ENCODE measurements around the gene PER2.
A peak's percentile ranks its signal among the peaks of the same experiment; 100 is the strongest.

Gene PER2

GRCh38 chr2:238235331-238235732, 53.1 kb downstream of the PER2 start:
- Histone ChIP-seq H3K4me3 (ENCODE audit: low read depth, low read length) (no peak overlapping the region), H3K4me1 (ENCODE audit: control insufficient read depth, insufficient read depth, low read length) (peaks cover 3% of the 10 kb centered on the region; the same call in 1 of the 2 replicates), H3K9me3 (ENCODE audit: control insufficient read depth, insufficient read depth, low read depth, low read length) (no peaks in the 10 kb centered on the region), H3K27ac (ENCODE audit: extremely low read depth, low read depth, low read length) (no peak overlapping the region), H3K36me3 (ENCODE audit: control insufficient read depth in 2 of 2, insufficient read depth in 1 of 2, low read length in 2 of 2) (no peaks in the 10 kb centered on the region)
- POLR2A ChIA-PET = no interaction called here
- CTCF ChIA-PET = interaction anchor here (5.7 kb wide), 1 partner anchor 21 kb away, joined by 22 read pairs; no protein-coding TSS in a partner anchor
- TF ChIP-seq HOXC10 (CRISPR knock-in tag; IDR thresholded peaks at IDR 0.05) = no peak
- 0 out of 2 replicates have a peak, but pooled peaks have one; percentile 18 for TF ChIP-seq ZFHX2 (tag by site-specific recombination; conservative IDR thresholded peaks at IDR 0.05)
- TF ChIP-seq SP2 (tag by site-specific recombination; IDR thresholded peaks at IDR 0.05) = peak; percentile 24; the same call in 1 of the 2 replicates

GRCh38 chr2:238233625-238234024, 54.8 kb downstream of the PER2 start:
- Histone ChIP-seq H3K4me1 (ENCODE audit: control insufficient read depth, insufficient read depth, low read length) (no peaks in the 10 kb centered on the region; the same call in 1 of the 2 replicates), H3K36me3 (ENCODE audit: control insufficient read depth in 2 of 2, insufficient read depth in 1 of 2, low read length in 2 of 2) (no peaks in the 10 kb centered on the region), H3K27ac (ENCODE audit: extremely low read depth, low read depth, low read length) (no peak overlapping the region), H3K4me3 (ENCODE audit: low read depth, low read length) (no peak overlapping the region), H3K9me3 (ENCODE audit: control insufficient read depth, insufficient read depth, low read depth, low read length) (no peaks in the 10 kb centered on the region)
- TF ChIP-seq ZNF280C (tag by site-specific recombination; IDR thresholded peaks at IDR 0.05) = no peak
- TF ChIP-seq GLIS2 (tag by site-specific recombination; IDR thresholded peaks at IDR 0.05) = no peak
- no peak for TF ChIP-seq ZNF366 (tag by site-specific recombination; conservative IDR thresholded peaks at IDR 0.05)
- no peak for TF ChIP-seq ZSCAN18 (tag by site-specific recombination; IDR thresholded peaks at IDR 0.05)
- TF ChIP-seq ZNF600 (tag by site-specific recombination; IDR thresholded peaks at IDR 0.05) = no peak
- TF ChIP-seq YY2 (tag by site-specific recombination; IDR thresholded peaks at IDR 0.05) = no peak
- no peak for TF ChIP-seq ZNF692 (tag by site-specific recombination; IDR thresholded peaks at IDR 0.05)
- no peak for TF ChIP-seq ZSCAN23 (tag by site-specific recombination; IDR thresholded peaks at IDR 0.05)
- no peak for TF ChIP-seq ZNF184 (tag by site-specific recombination; IDR thresholded peaks at IDR 0.05)
- ChIA-PET CTCF (no interaction called here), POLR2A (no interaction called here)

GRCh38 chr2:238231809-238232208, 56.6 kb downstream of the PER2 start:
- no peak for TF ChIP-seq ZNF530 (tag by site-specific recombination; IDR thresholded peaks at IDR 0.05; ENCODE audit: low read depth)
- TF ChIP-seq ZNF677 (tag by site-specific recombination; IDR thresholded peaks at IDR 0.05) = no peak
- no peak for TF ChIP-seq MEIS1 (CRISPR knock-in tag; IDR thresholded peaks at IDR 0.05; ENCODE audit: borderline replicate concordance)
- no peak for TF ChIP-seq MZF1 (tag by site-specific recombination; IDR thresholded peaks at IDR 0.05; ENCODE audit: borderline replicate concordance)
- no peak for TF ChIP-seq HOXA7 (CRISPR knock-in tag; IDR thresholded peaks at IDR 0.05; ENCODE audit: borderline replicate concordance)
- TF ChIP-seq KLF9 (tag by site-specific recombination; IDR thresholded peaks at IDR 0.05; ENCODE audit: low read depth) = no peak
- TF ChIP-seq ZNF423 (tag by site-specific recombination; IDR thresholded peaks at IDR 0.05) = no peak
- TF ChIP-seq ZBTB11 (tag by site-specific recombination; conservative IDR thresholded peaks at IDR 0.05; ENCODE audit: low read depth) = no peak
- TF ChIP-seq ZBTB44 (tag by site-specific recombination; IDR thresholded peaks at IDR 0.05) = no peak
- TF ChIP-seq ZNF19 (tag by site-specific recombination; IDR thresholded peaks at IDR 0.05; ENCODE audit: low read depth) = no peak
- TF ChIP-seq ZNF514 (tag by site-specific recombination; IDR thresholded peaks at IDR 0.05) = no peak
- no peaks in the 10 kb centered on the region for H3K36me3 ChIP-seq (ENCODE audit: control insufficient read depth in 2 of 2, insufficient read depth in 1 of 2, low read length in 2 of 2)
- ChIA-PET POLR2A (no interaction called here), CTCF (interaction anchor here (0.5 kb wide), 1 partner anchor 9 kb away, joined by 5 read pairs; no protein-coding TSS in a partner anchor)
- H3K4me1 ChIP-seq (ENCODE audit: control insufficient read depth, insufficient read depth, low read length) = no peaks in the 10 kb centered on the region
- H3K27ac ChIP-seq (ENCODE audit: extremely low read depth, low read depth, low read length) = no peak overlapping the region
- no peaks in the 10 kb centered on the region for H3K9me3 ChIP-seq (ENCODE audit: control insufficient read depth, insufficient read depth, low read depth, low read length)
- H3K4me3 ChIP-seq (ENCODE audit: low read depth, low read length) = no peak overlapping the region

All from HEK293 (cell line).